NCI-H748 treated with DMSO at 0.1 percent for 48 hours (cell line): ENCODE results near the gene PPP1R14C.

Experiments used
- DNase-seq: peaks from one replicate; lab custom pipeline; 2025; lab: John Stamatoyannopoulos, UW

The PPP1R14C gene

GRCh38 chr6:150138638-150139037, 4.2 kb upstream of the PPP1R14C start:
- no peak for DNase-seq

DNA sequence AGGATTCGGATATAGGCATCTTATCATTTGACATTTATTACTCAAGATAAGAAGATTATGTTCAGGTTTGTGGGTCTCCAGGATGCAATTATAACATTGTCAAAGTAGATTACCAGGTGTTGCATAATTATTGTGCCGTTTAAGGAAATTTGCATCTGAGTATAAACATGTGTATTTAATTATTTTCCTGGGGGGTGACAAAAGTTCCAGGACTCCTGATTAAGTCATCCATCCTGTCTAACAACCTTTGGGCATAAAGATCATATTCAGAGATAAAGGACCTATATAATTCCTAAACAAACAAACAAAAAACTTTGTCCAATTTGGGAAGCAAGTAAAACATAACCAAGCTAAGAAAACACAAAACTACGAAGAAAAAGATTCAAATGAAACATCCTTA, 3.3 kb upstream of the PPP1R14C start:
- DNase-seq = no peak

- DNase-seq = no peak
These were observed 2.4 kb upstream of the PPP1R14C start for GRCh38 chr6:150140236-150140969.

- DNase-seq = peak; percentile 19
These were observed 661 bp upstream of the PPP1R14C start for GRCh38 chr6:150142097-150142669.

DNA sequence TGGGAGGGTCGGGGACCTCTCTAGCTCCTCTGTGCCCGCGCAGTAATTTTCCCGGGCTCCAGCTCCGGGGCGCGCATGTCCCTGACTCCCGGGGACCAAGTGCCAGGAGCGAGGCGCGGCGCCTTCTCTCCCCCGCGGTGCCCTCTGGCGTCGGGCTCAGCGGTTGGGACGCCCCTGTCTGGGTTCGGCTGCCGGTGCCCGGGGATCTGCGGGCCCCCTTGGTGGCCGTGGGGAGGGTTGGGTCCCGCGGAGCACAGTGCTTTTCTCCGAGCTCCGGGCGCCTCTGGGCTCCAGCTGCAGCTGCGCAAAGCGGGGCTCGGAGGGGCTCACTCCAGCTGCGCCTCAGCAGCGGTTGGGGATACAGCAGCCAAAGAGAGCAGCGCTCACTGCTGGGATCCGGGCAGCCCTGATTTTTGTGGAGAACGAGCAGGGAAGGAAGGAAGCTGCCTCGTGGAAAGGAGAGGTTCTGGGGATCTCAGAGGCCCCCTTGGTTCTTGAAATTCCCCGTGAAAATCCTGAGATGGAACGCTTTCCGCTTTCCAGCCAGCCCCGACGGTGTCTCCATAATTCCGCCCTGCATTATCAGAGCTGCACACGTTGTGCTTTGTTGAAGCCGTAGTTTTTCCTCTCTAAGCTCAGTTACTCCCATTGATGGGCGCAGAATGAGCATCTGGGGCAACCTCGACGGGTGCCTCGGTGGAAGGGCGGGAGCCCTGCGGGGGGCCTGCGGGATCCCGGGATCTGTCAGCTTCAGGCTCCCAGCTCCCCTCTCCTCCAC, 861 bp downstream of the PPP1R14C start:
- DNase-seq = no peak

DNA sequence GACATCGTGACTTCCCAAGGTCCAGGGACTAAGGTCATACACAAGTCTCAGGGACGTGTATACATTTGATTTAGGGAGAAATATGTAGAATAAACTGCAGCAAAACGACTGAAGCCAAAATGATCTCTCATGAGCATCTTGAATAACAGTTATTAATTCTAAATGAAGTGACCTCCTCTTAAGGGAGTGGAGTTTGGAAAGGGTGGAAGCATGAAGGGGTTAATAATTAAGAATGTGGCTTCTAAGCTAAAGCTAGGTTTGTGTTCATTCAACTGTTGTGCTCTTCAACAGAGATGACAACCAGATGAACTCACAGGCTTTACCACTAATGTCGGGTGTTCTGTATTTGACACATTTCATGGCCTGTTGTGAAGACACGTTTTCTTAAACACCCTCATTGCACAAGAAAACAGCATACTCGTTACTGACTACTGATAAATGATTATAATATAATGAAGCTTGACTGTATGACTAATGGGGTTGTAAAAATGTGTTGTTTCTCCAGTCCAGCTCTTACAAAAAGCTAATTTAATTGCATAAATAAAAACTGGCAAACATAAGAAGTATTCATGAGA, 1.5 kb downstream of the PPP1R14C start:
- no peak for DNase-seq

- DNase-seq = no peak
These were observed 2.6 kb downstream of the PPP1R14C start for GRCh38 chr6:150145427-150145826.

- no peak for DNase-seq
These were observed 3.0 kb downstream of the PPP1R14C start for GRCh38 chr6:150145830-150146229.

- DNase-seq = no peak
These were observed 3.6 kb downstream of the PPP1R14C start for GRCh38 chr6:150146436-150146835.

DNA sequence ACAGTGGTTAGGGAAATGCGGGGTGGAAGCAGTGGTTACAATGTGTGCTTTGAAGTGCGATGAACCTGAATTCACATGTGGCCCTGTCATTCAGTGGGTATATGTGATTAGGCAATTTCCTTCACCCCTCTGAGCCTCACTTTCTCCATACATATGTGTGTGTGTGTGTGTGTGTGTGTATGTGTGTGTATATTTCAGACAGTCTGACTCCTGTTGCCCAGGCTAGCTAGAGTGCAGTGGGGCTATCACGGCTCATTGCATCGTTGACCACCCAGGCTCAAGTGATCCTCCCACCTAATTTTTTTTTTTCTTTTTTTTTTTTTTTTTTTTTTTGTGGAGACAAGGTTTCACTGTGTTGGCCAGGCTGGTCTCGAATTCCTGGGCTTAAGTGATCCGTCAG, 6.3 kb downstream of the PPP1R14C start:
- DNase-seq = no peak

DNA sequence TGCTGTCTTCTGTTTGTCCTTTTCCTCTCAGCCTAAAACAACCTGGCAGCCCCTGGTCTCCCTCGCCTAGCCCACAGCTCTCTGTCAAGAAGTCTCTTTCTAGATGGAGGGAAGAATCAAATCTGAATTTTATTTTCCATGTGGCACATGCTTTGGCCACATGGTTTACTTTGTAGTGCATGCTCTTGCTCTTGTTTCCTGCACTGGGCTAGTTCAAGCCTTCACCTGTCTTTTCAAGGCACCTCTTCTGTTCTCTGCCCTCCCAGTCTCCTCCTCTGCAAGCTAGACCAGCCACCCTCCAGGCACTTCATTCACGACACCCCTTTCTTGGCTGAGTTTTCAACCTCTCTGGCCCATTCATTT, 7.6 kb downstream of the PPP1R14C start:
- no peak for DNase-seq

GRCh38 chr6:150150821-150151646, 8.2 kb downstream of the PPP1R14C start:
- no peak for DNase-seq

DNA sequence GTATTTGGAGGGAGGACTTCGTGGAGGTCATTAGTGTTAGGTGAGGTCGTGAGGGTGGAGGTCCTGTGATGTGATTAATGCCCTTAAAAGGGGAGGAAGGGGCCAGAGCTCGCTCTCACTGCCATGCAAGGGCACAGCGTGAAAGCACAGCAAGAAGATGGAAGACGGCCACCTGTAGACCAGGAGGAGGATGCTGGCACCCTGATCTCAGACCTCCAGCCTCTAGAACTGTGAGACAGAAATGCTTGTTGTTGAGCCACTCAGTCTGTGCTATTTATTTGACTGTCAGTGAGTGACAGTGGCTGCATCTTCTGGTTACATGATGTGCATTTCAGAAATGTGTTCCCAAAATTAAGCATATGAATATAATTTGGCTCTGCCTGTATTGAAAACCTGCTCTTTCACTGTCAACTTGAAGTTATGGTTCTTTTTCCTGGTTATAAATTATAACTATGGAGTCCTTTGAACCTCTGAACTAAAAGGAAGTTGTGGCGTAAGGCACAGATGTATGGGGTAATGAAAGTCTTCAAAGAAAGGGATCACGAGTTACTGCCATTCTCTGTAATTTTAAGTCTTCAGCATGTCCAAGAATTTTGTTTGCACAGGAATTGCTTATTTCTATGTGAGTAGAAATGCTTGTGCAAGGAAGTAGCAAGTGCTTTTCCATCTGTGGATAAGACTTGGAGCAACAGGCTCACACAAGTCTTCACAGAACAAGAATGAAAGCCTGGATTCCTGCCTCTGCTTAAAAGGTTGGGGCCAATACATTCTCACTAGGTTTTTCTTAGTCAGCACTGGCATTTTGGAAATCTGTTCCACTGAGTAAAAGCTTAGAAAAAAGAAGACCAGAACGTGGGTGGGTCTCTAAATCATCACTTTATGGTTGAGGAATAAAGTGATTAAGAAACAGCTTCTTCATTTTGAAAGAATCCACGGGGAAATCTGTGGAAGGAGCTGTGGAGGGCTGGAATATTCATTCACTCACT, 10.3 kb downstream of the PPP1R14C start:
- no peak for DNase-seq

DNA sequence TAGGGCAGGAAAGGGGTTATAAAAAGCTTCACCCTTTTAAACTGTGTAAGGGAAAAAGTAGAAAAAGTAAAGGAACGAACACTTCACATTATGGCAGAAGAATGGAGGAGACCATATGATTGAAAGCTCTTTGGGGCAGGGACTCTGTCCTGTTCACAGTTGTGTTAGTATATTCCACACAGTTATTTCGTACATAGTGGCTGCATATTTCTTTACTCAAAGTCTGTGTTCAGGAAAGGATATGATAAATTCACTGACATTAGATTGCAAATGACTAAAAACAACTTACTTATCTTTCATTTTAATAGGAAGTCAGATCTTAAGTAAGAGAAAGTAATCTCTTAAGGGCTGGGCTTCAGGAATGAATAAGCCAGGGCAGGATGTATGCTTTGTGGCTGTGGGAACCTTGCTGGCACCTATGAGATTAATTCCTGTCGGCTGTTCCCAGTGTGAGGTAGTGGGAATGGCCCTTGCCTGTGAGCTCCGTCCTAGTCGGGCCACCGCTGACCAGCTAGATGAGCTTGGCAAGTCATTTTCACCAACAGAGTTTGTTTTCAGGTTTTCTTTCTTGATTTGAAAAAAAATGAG, 11.2 kb downstream of the PPP1R14C start:
- no peak for DNase-seq

- DNase-seq = no peak
These were observed 13.6 kb downstream of the PPP1R14C start for GRCh38 chr6:150156460-150156859.

DNA sequence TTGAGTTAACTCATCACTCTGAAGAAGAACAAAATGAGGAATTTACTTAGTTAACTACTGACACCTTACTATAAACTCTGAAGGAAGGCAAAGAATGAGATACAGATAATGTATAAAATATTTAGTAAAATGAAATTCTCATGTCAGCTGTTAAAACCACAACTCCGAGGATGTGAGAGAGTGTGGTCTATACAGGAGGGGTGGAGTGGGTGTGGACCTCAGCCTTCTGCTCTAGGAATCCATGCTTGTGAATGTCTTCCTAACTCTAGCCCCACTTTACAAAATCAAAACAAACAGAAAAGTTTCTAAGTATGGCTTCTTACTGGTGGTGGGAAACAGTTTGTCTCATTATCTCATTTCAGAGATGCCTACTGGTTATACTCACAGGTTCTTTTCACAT, 14.2 kb downstream of the PPP1R14C start:
- DNase-seq = no peak

DNA sequence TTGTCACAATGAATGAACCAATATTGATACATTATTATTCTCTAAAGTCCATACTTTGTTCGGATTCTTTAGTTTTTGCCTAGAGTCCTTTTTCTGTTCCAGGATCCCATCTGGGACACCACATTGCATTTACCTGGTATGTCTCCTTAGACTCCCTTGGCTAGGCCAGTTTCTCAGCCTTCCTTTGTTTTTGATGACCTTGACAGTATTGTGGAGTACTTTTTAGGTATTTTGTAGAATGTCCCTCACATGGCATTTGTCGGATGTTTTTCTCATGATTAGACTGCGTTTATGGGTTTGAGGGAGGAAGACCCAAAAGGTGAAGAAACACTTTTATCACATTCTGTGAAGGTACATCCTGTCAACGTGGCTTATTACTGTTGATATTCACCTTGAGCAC, 16.9 kb downstream of the PPP1R14C start:
- no peak for DNase-seq

- DNase-seq = no peak
These were observed 21.1 kb downstream of the PPP1R14C start for GRCh38 chr6:150163970-150164369.

GRCh38 chr6:150165020-150165702, 22.3 kb downstream of the PPP1R14C start:
- no peak for DNase-seq

DNA sequence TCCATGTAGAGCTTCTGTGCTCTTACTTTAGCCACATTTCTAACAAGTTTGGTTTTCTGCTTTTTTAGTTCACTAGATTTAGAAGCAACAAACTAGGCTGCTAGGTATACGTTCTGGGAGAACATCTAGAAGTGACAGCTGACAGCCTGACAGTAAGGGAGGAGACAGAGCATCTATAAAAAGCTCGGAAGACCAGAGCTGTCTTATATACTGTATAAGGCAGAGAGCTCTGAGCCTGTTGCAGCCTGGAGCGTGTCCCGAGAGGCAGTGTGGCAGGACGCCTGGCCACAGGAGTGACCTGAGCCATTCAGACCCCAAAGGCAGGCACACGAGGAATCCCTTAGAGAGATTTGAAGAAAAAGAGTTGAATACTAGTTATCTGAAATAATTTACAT, 24.6 kb downstream of the PPP1R14C start:
- no peak for DNase-seq
